Spleen (tissue), 7 donors: ENCODE results near the gene COCH.

Source experiments
- CTCF ChIP-seq, 11 experiments: fragments of 200-600 bp in 7 of 11; fragments of 450-650 bp in 4 of 11; sonication (generic) in 4 of 11; IDR thresholded peaks in 8 of 11; conservative IDR thresholded peaks in 3 of 11; 1 replicate in 7 of 11; 2 replicates in 4 of 11; pipeline versions ENCODE4 v1.4.0 to v1.8.0; 2016 to 2021; ENCODE audit warnings: antibody characterized with exemption in 11 of 11, inconsistent platforms in 4 of 11, mild to moderate bottlenecking in 1 of 11
- POLR2AphosphoS5 ChIP-seq, 3 donors: sonication (generic); formaldehyde crosslinking; IDR thresholded peaks; one replicate each; pipeline ENCODE4 v1.5.1; 2017; ENCODE audit warnings: antibody characterized with exemption in 3 of 3
- donor health status: DM: no; HTN: no; CAD: no; lungs with moderate emphysema.
- donor health status: DM: no; HTN: no; CAD: no.
- donor health status: DM: no; HTN: no; CAD: no.

- no peak for TF ChIP-seq CTCF (IDR thresholded peaks at IDR 0.05 in 8 of 11, conservative IDR thresholded peaks at IDR 0.05 in 3 of 11)
- no peak for TF ChIP-seq POLR2AphosphoS5 (IDR thresholded peaks at IDR 0.05)
These were observed 46.9 kb downstream of the COCH start for GRCh38 chr14:30921305-30921704.
